ENCODE results near the gene DIMT1.

Gene DIMT1

DNA sequence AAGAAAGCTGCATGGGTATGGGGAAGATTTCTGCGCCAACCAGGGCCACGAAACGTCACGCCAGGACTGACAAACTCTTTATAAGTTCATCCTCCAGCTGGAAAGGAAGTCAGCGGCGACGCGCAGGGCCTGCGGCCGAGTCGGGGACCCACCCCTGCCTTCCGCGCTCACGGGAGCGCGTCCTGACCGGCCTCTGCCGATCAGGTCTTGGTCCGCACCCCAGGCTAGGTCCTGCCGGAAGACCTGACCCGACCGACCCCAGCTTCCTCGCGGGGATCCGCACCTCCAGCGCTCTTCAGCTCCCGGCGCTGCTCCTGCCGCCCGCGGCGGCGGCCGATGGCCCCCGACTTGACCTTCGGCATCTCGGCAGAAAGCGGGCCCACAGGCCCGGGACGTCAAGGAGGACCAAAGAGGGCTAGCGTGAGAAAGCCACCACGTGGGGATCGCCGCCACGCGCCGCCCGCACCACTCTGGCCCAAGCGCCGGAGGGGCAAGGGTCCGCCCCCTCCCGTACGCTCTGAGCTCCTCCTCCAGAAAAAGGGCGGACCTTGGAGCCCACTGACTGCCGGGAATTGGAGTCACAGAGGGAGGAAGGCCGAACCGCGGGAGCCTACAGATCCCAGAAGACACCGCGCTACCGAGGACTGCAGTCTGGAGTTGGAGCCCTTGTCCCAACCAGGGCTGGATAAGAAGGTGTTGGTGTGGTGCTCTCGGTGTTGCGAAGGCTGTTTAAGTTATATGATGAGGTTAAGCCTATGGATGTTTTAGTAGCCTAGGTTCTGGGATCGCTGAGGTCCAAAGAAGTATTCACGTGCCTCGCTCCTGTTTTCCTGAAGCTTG, at the start of gene DIMT1:
DIMT1 (minus strand) TSS at position 495 of the 840 bp plus-strand sequence; CDS start at position 362, 133 bp downstream.
- DNase-seq (ENCODE audit: low read depth in 2 of 2) = peak; percentile 84 to 85

DNA sequence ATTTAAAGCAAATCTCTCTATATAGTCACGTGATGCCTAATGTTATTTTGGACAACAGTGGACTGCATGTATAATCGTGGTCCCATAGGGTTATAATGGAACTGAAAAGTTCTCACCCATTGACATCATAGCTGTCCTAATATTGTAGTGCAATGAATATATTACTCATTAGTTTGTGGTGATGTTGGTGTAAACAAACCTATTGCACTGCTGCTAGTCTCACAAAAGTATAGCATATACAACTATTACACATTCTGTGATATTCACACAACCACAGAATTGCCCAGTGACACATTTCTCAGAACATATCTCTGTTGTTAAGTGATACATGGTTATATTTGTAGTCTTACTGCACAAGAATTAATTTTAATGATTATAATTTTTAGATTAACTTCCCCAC, 46.6 kb upstream of the DIMT1 start:
- no peak for DNase-seq (ENCODE audit: low read depth in 2 of 2)

DNA sequence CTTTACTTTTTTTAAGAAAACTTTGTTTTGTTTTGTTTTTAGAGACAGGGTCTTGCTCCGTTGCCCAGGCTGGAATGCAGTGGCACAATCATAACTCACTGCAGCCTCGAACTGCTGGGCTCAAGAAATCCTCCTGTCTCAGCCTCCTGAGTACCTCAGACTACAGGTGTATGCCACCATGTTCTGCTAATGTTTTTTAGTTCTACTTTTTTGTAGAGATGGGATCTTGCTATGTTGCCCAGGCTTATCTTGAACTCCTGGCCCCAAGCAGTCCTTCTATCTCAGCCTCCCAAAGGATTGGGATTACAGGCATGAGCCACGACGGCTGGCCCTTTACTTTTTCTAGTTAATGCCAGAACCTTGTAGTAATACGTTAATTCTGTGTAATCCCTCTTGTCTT, 44.8 kb upstream of the DIMT1 start:
- no peak for DNase-seq (ENCODE audit: low read depth in 2 of 2)

DNA sequence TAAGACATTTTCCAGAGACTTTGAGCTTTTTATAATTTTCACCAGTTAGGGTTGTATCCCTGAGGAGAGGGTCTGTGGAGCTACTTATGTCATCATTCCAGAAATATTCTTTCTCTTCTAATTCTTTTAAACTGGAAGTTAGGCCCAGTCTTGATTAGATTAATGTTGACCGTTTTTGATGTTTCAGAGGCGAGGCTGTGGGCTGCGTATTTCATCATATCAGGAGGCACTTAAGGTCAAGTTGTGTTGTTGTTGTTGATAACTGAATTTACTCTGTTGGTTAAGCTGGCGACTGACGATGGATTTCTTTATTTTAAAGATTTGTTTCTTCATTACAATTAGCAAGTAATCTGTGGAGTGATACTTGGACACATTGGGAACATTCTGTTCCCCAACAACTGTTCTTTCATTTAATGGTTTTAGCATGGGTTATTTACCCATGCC, 28.9 kb upstream of the DIMT1 start:
- no peak for DNase-seq (ENCODE audit: low read depth in 2 of 2)

DNA sequence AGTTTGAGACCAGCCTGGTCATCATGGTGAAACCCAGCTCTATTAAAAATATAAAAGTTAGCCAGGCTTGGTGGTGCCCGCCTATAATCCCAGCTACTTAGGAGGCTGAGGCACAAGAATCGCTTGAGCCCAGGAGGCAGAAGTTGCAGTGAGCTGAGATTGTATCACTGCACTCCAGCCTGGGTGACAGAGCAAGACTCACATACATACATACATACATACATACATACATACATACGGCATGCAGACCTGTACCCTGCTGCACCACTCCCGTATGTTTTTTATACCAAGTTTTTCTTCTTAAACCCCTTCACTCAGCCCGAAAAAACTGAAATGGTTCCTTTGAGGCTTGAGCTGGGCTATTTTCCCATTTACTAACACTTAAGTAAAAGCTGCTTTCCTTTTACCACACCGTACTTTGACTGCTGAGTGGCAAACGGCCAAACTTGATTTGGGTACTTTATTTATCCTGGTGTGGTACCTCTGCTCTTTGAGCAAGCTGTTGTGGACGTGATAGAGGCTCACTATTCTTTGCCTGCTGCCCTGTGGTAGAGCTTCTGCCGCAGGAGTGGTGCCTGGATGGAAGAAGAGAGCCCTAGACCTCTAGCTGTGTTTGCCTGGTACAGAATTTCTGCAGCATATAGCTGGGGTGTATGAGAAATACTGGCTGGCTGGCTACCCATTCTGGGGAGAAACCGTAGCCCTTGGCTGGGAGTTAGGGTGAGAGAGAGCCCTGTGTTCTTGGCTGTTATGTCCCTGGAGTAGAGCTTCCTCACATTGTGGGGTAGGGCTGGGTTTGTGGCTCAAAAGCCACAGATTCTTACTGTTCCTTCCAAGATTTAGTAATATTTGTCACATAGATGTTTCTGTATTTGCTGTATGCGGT, 28.3 kb upstream of the DIMT1 start:
- no peak for DNase-seq (ENCODE audit: low read depth in 2 of 2)

DNA sequence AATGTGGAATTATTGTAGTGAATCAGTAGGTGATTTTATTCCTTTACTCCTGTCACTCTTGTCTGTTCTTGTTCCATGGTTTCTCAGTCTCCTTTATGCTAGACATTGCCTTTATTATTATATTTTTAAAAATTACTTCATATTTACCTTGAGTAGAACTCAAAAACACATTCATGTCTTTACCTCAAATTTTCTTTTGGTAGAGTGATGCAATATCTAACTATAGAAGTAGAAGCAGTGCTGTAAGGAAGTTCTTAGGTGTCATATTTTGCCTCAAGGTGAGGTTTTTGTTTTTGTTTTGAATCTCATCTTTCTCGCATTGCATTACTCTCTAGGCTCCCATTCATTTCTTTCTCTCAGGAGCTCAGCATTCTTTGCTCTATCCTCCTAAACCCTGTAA, 21.1 kb upstream of the DIMT1 start:
- no peak for DNase-seq (ENCODE audit: low read depth in 2 of 2)

DNA sequence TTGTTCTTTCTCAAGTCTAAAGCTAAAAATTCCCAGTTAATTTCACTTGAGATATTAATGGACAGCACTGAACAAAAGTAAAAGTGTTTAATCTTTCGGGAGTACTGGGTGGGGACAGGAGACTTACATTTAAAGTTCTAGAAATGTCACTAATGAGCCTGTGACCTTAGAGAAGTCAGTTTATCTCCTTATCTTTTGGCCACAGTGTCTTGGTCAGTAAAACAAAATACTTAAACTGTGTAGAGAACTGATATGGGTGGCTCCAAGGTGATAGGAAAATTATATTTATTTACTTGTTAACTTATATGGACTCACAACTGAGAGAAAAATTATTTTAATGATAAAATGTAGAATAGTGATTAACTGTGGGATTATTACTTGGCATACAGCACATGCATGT, 17.7 kb upstream of the DIMT1 start:
- DNase-seq (ENCODE audit: low read depth in 2 of 2) = no peak

DNA sequence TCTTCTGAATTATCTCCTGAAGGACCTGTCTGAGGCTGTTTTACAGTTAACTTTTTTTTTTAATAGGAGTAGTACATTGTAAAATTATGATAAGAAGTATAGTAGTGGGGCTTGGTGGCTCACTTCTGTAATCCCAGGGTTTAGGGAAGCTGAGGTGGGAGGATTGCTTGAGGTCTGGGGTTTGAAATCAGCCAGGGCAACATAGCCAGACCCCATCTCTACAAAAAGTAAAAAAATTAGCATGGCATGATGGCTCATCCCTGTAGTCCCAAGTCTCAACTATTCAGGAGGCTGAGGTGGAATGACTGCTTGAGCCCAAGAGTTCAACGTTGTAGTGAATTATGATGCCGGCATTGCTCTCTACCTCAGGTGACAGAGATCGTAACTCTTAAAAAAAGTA, 15.9 kb upstream of the DIMT1 start:
- DNase-seq (ENCODE audit: low read depth in 2 of 2) = no peak

DNA sequence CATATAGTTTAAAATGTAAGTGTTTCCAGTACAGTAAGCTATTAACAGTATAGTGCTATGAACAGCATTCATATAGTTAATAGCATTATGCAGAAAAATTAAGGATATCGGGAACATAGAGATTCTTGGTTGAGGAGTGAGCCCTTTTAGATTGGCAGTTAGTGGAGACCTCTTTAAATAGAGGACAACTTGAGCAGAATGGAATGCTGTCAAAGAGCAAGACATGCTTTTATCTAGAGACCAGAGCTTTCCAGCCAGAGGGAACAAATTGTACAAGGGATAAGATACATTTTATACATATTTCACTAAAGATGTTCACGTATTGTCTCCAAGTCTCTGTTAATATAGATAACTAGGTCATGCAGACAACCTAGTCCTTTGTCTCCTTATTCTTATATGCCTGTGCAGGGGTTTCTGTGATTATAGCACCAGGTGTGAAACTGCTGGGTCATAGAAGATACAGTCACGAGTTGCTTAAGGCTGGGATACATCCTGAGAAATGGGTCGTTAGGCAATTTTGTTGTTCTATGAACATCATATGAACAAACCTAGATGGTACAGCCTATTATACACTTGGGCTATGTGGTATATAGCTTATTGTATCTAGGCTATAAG, 14.9 kb upstream of the DIMT1 start:
- no peak for DNase-seq (ENCODE audit: low read depth in 2 of 2)

DNA sequence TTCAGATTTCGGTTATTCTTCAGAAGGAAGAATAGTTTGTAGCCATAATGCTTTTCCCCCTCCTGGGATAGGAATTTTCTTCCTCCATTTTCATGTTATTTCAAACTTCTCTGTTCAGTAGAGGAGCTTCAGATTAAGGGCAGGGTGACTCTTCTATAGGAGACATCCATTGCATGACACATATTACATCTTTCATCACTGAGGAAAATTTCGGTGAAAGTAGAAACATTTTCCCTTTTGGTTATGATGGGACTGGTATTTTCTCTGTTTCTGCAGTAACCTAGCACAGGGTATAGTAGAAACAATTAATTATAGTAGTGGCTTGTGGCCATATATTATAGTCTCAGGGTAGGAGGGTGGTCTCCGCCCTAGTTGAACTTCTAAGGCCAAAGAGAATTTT, 10.0 kb upstream of the DIMT1 start:
- no peak for DNase-seq (ENCODE audit: low read depth in 2 of 2)

DNA sequence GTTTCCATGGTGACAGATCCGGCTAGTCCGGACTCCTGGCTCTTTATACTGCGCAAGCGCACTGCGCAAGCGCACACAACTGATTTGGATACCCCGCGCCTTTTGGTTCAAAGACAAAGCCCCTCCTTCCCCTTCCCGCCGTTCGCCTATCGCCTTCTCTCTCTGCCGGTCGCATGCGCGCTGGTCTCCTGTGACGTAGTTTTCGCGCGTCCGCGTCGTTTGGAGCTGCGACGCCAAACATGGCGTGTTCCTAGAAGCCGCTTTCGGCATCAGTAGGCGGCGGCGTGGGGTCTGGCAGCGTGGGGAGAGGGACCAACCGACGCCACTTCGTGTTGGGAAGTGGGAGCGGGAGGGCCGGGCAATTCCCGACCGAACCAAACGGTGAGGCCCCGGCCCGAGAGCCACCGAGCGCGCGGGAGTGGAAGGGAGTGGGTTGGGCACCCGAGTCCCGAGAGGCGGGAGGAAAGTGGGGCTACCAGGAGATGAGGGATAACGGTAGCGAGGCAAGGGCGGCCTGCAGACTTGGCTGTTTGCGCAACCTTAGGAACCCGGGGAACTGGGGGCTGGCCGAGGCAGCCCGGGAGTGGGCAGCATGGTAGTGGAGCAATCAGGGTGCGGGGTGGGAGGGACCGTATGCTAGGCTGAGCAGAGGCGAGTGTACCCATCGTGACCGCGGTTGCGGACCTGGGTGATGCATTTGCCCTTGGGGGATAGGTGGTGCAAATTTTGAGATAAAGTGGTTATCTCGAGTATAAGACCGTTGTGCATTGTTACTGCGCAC, 9.0 kb upstream of the DIMT1 start, which contains the start of gene IPO11:
IPO11 (plus strand) TSS at position 215 of the 781 bp plus-strand sequence. CDS start 24,517 bp downstream, outside the sequence.
- peak; percentile 98 for DNase-seq (ENCODE audit: low read depth in 2 of 2)

DNA sequence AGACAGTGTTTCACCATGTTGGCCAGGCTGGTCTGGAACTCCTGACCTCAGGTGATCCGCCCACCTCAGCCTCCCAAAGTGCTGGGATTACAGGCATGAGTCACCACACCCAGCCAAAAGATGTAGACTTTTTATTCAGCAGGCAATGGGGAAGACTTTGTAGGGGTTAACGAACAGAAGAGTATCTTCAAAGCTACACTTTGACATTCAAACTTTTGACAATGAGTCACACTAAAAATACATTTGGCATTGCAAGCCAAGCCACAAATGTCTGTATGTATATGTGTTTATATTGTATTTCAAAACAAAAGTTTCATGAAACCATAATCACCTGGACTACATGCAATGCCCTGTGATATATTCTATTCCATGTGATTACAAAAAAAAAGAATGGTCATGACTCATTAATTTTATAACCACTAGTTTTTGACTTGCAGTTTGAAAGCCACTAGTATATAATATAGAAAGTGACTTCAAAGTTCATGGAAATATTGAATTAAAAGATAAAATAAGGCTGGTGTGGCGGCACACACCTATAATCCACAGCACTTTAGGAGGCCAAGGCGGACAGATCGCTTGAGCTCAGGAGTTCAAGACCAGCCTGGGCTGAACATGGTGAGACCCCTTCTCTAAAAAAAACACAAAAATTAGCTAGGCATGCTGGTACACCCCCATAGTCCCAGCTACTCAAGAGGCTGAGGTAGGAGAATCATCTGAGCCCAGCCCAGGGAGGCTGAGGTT, 8.3 kb downstream of the DIMT1 start:
- DNase-seq (ENCODE audit: low read depth in 2 of 2) = no peak

DNA sequence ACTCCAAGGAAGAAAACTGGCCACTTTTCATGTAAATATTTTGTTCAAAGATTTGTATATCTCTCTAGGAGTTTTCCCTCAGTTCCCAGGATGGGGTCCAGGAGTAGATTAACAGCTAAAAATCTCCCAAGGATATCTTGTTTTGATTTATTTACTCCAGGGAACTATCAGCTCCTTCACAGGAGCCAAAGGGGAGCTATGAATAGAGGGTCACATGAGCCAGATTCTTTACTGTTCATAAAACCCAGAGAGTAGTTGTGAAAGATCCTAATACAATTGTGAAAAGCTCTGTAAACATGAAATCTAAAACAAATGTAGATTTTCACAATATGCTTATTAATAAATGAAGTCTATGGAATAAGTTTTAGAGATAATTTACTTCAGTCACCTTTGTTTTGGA, 16.9 kb downstream of the DIMT1 start:
- DNase-seq (ENCODE audit: low read depth in 2 of 2) = no peak

DNA sequence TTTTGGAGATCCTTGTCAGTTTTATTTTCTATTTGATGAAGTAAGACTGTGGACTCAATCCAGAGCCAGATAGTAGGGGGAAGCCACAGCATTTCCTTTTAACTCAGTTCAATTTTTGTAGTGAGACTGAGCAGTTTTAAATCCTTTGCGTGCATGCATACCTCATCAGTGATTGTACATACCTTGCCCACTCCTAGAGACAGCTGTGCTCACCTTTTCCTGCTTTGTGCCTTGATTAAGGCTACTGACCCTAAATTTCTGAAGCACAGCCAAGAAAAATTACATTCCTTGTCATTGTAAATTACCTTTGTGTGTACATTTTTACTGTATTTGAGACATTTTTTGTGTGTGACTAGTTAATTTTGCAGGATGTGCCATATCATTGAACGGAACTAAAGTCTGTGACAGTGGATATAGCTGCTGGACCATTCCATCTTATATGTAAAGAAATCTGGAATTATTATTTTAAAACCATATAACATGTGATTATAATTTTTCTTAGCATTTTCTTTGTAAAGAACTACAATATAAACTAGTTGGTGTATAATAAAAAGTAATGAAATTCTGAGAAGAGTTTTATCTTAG, 17.8 kb downstream of the DIMT1 start:
- DNase-seq (ENCODE audit: low read depth in 2 of 2) = no peak

DNA sequence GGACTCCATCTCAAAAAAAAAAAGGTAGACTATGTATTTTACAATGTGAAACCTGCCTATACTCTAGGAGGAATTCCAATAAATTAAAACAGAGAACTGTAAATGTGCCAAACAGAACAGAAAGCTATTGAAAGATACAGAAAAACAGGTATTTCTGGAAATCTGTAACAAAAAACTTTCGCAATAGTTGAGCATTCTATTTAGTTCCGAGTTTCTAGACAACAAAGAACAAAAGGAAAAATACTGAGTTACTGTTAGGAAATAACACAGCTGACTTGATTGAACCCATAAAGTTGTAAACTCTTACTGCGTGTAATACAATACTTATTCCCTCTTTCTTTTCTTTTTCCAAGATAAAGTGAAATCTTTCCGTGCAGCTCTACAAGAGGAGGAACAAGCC, 18.6 kb downstream of the DIMT1 start:
- DNase-seq (ENCODE audit: low read depth in 2 of 2) = no peak

DNA sequence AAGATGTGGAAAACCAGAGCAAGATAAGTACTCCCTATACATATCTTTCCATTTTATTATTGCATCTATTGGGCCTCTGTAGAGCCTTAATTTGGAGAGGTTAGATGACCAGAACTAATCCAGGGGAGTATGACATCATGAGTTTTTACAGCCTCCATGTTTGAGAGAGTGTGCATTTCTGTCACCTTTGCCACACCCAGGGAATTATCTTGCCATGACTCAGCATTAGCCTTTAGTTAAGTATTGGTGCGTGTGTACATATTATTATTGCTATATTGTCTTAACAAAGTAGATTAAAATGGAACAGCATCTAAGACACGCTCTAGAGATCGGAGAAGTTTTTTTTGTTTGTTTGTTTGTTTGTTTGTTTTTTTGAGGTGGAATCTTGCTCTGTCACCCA, 27.6 kb downstream of the DIMT1 start:
- DNase-seq (ENCODE audit: low read depth in 2 of 2) = no peak

DNA sequence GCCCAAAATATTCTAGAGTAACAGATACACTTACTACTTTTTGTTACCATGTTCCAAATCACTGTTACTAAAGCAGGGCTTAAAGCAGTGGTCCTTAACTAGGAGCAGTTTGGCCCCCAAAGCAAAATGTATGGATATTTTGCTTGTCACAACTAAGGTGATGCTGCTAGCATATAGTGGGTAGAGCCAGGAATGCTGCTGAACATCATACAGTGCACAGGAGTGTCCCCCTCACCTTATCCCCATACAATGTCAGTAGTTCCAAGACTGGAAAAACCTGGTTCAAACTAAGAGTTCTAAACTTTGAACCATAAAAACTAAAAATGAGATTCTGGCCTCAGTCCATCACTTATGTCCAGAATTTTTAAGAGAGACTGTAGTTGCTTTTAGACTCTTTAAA, 28.1 kb downstream of the DIMT1 start:
- no peak for DNase-seq (ENCODE audit: low read depth in 2 of 2)

DNA sequence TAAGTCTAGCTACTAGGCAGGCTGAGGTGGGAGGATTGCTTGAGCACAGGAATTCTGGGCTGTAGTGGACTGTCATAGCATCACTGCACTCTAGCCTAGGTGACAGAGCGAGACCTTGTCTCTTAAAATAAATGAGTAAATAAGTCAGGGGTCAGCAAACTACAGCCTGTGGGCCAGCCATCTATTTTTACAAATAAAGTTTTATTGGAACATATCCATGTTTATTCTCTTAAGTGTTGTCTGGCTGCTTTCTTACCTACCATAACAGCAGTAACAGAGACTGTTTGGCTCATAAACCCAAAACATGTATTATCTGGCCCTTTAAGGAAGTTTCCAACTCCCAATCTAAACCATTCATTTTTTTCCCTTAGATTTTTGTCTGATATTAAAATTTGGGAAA, 29.6 kb downstream of the DIMT1 start:
- DNase-seq (ENCODE audit: low read depth in 2 of 2) = no peak

DNA sequence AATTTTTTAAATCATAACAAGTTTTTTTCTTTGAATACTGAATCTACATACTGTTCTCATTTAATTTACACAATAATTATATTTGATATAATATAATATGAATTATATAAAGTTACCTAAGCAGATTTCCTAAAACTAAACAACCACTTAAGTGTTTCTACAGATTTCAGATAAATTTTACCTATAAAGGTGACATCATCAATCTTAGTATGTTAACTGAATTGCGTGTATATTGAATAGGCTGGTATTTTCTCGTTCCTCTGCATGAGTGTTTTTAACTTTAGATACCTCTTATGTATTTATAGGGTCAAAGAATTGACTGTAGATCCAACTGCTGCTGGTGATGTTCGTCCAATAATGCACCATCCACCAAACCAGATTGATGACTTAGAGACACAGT, 30.3 kb downstream of the DIMT1 start:
- DNase-seq (ENCODE audit: low read depth in 2 of 2) = no peak

DNA sequence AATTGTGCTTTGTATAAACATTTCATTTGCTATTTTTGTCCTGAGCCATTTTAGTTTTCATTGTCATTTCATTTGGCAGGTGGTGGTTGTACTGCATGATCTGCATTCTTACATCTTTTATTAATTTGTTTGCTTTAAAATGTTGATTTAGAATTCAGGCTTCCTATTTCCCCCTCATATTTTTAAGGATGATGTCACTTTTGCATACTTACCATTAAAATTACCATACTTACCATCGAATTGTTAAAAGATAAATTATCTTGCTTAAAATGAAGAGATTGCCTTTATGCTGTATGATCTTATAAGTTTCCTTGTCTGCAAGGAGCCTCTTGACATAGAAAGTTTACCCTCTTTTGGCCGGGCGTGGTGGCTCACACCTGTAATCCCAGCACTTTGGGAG, 31.1 kb downstream of the DIMT1 start:
- no peak for DNase-seq (ENCODE audit: low read depth in 2 of 2)
